ENCODE measurements around the gene ANKRD37. TPM values are rescaled to one million over a fixed set of nuclear protein-coding genes. Genes with fewer than 3 reads are reported as not detected.
A peak's percentile ranks its signal among the peaks of the same experiment; 100 is the strongest.

Gene ANKRD37
- total and polyA plus RNA-seq, 9 of the 15 experiments (the other 6 are each of a cell fraction or from before 2014, with no cell fraction given) = 1.3 to 53.7 (median 3.6) TPM

GRCh38 chr4:185395238-185395955 lies 1.2 kb upstream of the ANKRD37 start, which contains the start of gene LRP2BP (continued):
- TF ChIP-seq ARID1B (IDR thresholded peaks at IDR 0.05) (no peak), HDAC8 (tag; IDR thresholded peaks at IDR 0.05) (no peak), ZNF282 (CRISPR knock-in tag; IDR thresholded peaks at IDR 0.05) (no peak), SNAPC5 (CRISPR knock-in tag; IDR thresholded peaks at IDR 0.05) (no peak), ZKSCAN1 (IDR thresholded peaks at IDR 0.05; ENCODE audit: low read depth, low read length) (no peak), ETV1 (tag; conservative IDR thresholded peaks at IDR 0.05; ENCODE audit: low read depth) (0 out of 2 replicates have a peak, but pooled peaks have one; percentile 31), RBM39 (optimal IDR thresholded peaks at IDR 0.05; ENCODE audit: low read depth, low read length) (no peak), ZBTB49 (CRISPR knock-in tag; IDR thresholded peaks at IDR 0.05; ENCODE audit: borderline replicate concordance) (no peak), ATF6 (CRISPR knock-in tag; IDR thresholded peaks at IDR 0.05) (no peak), LEF1 (IDR thresholded peaks at IDR 0.05) (no peak), THRAP3 (IDR thresholded peaks at IDR 0.05; ENCODE audit: borderline replicate concordance) (peak; percentile 65; the same call in 1 of the 2 replicates), XRCC5 (IDR thresholded peaks at IDR 0.05; ENCODE audit: low read depth, low read length) (no peak), SRSF7 (optimal IDR thresholded peaks at IDR 0.05; ENCODE audit: low read depth, low read length) (no peak), E2F5 (CRISPR knock-in tag; IDR thresholded peaks at IDR 0.05) (no peak), HEY1 (CRISPR knock-in tag; IDR thresholded peaks at IDR 0.05; ENCODE audit: borderline replicate concordance) (no peak), HMBOX1 (IDR thresholded peaks at IDR 0.05) (no peak), KLF10 (CRISPR knock-in tag; IDR thresholded peaks at IDR 0.05) (no peak), CBX1 (IDR thresholded peaks at IDR 0.05; ENCODE audit: low read depth) (no peak), NCOA1 (IDR thresholded peaks at IDR 0.05; ENCODE audit: low read depth) (no peak), TEAD1 (CRISPR knock-in tag; IDR thresholded peaks at IDR 0.05) (no peak), ADNP (tag; IDR thresholded peaks at IDR 0.05) (0 out of 2 replicates have a peak, but pooled peaks have one; percentile 39), DPF2 (IDR thresholded peaks at IDR 0.05) (0 out of 2 replicates have a peak, but pooled peaks have one; percentile 23), PCBP2 (IDR thresholded peaks at IDR 0.05; ENCODE audit: low read depth, low read length, poor library complexity, severe bottlenecking) (no peak), NELFE (IDR thresholded peaks at IDR 0.05; ENCODE audit: insufficient read depth, insufficient read length) (no peak)

Measured in K562 (cell line).